Measurements from ENCODE around the gene MYO9A.

MYO9A gene

DNA sequence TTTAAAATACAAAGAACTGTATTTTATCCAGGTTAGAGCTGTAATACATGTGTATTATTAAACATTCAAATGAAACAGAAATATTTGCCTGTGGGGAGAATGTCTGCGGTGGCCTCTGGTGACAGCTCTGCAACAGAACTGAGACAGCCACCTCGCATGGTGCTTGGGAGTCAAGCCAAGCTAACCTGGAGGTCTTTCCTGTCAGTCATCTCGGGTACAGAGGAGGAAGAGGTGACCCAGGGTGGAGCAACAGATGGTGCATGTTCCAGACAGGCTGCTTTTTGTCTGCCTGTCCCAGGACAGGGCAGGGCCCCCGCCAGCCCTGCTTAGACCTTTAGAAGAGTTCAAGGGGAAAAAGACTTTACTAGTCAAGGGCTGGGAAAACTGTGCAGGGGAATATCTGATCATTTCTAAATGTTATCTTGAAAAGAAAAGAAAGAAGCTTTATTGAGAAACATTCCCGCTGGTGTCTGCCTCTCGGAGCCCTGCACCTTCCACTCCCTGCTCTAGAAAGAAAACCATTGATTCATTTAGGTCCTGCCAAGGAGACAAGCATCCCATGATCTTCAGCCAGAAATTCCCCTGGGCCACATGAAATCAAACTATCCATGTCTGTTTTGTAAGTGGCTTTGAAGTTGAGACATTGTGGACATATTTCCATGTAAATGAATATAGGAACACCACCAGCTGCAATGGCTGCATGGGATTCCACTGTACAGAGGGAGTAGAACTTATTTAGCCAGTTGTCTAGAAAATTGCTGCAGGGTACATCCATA, 313.1 kb downstream of the MYO9A start:
- DNase-seq = no peak

DNA sequence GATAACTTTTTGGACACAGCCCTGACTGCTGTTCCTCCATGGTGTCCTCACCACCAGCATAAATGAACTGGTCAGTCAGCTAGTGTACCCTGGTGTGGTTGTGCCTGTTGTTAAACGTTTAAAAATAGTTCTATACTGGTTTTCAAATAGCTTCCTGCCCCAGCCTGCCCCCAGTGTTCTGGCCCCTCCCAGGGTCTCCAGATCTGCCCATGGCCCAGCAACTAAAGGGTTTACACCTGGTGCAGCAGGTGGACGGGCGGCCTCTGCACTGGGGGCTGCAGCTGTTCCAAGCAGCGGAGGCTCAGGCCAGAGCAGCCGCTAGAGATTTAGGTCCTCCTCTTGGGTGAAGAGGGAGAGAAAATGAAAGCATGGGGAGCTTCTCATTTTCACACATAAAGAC, 313.7 kb downstream of the MYO9A start:
- DNase-seq = no peak

GRCh38 chr15:71802770-71803169, 315.2 kb downstream of the MYO9A start:
- peak in 1 of 2 experiments; percentile 13 for DNase-seq

GRCh38 chr15:71801935-71802655, 315.9 kb downstream of the MYO9A start:
- no peak for DNase-seq

DNA sequence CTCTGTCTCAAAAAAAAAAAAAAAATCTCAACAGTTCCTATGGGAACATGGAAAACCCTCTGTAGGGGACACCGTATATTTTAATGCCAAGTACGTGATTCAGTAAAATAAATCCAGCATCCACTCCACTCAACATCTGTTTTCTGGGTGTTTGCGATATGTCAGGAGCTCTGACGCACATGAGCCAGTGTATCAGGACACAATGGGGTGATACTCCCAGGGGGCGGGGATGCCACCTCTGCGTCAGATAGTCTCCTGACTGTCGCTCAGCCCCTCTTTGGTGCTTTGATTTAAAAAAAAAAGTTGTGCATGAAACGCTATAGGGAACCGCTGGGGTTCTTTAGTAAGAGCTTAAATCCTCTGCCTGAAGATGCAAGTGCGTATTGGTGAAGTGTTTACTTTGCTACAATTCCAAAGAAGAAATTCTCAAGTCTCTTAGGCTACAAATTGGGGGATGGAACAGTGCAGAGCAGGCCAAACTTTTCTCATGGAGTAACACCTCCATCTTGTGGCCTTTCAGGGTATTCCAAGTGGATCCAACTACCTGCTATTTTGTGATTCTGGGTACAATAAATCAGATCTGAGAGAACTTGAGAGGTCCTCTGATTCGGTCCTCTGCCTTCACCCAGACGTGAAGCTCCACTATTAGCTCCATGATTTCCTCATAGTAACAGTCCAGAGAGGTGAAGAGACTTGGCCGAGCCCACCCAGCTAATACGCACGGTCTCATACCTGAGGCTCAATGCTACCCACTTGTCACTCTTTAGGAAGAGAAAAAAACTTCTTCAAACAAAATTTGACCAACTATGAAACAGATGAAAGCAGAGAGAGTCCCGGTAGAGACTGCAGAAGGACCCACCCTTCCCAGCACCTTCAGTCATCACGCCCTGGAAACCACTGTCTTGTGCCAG, 316.9 kb downstream of the MYO9A start:
- no peak for DNase-seq

DNA sequence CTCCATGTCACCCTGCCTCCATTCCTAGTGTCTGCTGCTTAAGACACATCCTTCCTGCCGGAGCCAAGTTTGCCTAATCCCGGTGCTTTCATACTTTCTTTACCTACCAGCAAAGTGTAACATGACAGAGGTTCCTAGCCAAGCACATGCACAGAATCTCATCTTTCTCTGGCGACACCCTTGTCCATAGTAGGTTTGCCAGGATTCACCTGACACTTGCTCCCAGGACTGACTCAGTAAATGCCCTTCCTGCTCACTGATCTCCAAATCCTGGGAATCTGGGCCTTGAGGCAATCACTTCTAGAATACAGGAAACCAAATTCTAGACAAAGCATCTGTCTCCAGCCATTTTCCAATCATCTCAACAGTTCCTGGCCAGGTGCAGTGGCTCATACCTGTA, 317.8 kb downstream of the MYO9A start:
- no peak for DNase-seq

- DNase-seq = no peak
Observed at GRCh38 chr15:71798641-71799040, 319.3 kb downstream of the MYO9A start.

DNA sequence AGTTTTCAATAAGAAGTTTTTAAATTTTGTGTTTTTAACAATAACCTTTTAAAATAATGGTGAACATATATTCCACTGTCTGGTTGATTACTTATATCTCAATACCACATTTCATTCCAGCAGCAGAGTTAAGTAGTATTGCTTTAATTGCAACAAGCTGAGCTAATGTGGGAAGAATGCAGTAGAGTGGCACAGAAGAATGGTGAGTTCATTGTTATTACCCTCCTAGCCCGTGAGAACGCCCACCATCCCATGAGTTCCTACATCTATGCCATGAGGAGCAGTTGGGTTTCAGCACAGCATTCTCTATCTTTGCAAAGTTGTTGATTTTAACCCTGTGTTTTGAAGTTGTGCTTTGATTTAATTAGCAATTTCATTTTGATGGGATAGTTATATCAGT, 325.4 kb downstream of the MYO9A start:
- no peak for DNase-seq

DNA sequence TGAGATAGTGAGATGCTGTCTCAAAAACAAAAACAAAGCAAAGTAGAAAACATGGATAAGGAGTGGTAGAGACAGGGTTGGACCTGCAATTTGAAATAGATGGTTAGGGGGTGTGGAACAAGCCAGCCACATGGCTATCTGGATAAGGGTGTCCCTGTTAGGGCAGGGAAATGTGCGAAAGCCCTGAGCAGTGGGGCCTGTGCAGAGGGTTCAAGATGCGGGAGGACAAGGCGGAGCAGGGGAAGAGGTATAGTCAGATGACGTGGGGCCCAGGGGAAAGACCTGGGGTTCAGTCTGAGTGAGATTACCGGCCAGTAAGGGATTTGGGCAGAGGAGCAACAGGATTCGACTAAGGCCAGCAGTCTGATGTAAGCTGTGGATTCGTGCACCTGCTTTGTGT, 326.0 kb downstream of the MYO9A start:
- no peak for DNase-seq

DNA sequence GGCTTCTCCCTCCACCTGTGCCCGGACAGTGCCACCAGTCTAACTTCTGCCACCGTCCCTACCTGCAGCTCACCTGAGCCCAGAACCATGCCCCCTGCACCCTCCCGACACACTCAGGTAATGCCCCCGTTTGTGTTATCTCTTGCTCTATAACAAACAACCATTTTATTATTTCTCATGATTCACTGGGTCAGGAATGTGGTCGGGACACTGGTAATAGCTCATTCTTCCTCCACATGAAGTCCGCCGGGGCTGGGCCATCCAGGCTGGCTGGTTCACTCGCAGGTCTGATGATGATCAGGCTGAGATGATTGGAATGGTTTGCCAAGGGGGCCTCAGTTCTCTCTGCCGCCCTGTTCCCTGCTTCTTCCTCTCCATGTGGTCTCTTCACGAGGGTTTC, 327.9 kb downstream of the MYO9A start:
- no peak for DNase-seq

GRCh38 chr15:71789616-71790015, 328.3 kb downstream of the MYO9A start:
- DNase-seq = no peak

DNA sequence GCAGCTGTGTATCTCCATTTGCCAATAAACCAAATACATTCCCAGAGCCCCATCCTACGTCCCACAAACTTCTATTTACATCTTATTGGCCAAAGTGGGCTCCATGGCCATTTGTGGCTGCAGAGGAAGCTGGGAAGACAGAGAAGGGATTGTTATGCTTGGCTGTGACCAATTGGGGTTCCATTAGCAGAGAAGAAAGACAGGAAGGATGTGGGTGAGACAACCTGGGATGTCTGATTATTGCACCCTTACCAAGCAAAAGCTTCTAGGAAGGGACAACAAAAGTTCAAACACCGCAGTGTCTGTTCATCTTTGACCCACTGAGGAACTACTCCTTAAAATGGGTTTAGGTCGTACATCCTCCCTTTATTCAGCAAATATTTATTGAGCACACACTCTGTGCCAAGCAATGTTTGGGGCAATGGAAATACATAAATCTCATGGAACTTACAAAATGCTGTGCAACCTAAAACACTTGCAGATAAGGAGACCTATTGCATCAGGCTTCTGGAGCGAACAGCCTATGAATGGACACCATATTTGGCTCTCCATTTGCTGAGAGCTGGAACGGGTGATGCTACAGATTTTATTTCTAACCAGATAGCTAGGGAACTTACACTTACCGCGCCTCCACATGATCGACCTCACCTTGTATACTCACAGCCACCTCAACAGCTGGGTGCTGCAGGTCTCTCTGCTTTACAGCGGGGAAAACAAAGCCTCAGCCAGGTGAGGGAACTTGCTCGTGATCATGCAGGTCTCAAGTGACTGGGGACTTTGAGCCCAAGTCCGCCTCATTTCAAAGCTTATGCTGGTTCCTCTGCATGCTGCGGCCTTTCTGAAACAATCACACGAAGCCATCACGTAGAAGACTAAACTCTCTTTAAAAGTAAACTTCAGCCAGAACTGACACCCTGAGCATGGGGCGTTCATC, 329.0 kb downstream of the MYO9A start:
- no peak for DNase-seq

DNA sequence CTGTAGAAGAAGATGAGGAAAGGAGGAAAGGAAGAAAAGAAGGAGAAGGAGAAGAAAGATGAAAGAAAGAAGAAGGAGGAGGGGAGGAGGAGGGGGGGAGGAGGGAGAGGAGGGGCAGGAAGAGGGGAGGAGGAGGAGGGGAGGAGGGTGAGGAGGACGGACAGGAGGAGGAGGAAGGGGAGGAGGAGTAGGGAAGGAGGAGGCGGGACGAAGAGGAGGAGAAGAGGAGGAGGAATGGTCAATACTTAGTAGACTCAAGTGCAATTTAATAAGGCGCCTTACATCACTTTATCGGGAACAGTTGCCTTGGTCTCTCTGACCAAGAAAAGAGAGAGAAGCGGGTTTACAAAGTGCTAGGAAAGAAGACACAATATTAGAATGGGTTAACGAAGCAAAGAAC, 331.3 kb downstream of the MYO9A start:
- no peak for DNase-seq

GRCh38 chr15:71785996-71786395, 332.0 kb downstream of the MYO9A start:
- DNase-seq = no peak

DNA sequence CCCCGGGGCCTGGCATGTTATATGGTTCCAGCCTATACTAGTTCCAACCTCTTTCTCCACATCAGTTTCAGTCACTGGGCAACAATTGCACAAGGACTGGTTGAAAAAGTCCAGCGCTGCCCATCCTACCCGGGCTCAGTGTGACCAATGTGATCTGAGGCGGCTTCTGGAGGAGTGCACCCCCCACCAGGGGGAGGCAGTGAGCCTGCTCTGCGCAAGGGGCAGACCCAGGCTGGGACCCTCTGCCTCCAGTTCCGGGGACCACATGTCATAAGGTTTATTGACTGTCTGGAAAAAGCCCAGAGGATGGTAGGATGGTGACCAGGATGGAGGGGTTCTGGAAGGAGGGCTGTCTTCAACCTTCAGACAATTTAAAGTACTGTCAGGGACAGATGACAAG, 333.2 kb downstream of the MYO9A start:
- DNase-seq = peak in 1 of 2 experiments; percentile 10

GRCh38 chr15:71782422-71783165, 335.4 kb downstream of the MYO9A start:
- DNase-seq = no peak

GRCh38 chr15:71781965-71782265, 336.0 kb downstream of the MYO9A start:
- DNase-seq = no peak

GRCh38 chr15:71781179-71781964, 336.6 kb downstream of the MYO9A start:
- no peak for DNase-seq

GRCh38 chr15:71780115-71780976, 337.6 kb downstream of the MYO9A start:
- peak; percentile 16 to 31 for DNase-seq
